ENCODE results near the gene PRR13.

The PRR13 gene

GRCh38 chr12:53461059-53461458, 19.5 kb downstream of the PRR13 start:
- TF ChIP-seq, protein P1, sequence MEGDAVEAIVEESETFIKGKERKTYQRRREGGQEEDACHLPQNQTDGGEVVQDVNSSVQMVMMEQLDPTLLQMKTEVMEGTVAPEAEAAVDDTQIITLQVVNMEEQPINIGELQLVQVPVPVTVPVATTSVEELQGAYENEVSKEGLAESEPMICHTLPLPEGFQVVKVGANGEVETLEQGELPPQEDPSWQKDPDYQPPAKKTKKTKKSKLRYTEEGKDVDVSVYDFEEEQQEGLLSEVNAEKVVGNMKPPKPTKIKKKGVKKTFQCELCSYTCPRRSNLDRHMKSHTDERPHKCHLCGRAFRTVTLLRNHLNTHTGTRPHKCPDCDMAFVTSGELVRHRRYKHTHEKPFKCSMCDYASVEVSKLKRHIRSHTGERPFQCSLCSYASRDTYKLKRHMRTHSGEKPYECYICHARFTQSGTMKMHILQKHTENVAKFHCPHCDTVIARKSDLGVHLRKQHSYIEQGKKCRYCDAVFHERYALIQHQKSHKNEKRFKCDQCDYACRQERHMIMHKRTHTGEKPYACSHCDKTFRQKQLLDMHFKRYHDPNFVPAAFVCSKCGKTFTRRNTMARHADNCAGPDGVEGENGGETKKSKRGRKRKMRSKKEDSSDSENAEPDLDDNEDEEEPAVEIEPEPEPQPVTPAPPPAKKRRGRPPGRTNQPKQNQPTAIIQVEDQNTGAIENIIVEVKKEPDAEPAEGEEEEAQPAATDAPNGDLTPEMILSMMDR (IDR thresholded peaks at IDR 0.05; ENCODE audit: insufficient read depth, low read depth, low read length, missing control alignments), result no peak
- H3K4me3 ChIP-seq (ENCODE audit: low read length), result no peak overlapping the region
- DNase-seq (ENCODE audit: low read depth), result no peak

DNA sequence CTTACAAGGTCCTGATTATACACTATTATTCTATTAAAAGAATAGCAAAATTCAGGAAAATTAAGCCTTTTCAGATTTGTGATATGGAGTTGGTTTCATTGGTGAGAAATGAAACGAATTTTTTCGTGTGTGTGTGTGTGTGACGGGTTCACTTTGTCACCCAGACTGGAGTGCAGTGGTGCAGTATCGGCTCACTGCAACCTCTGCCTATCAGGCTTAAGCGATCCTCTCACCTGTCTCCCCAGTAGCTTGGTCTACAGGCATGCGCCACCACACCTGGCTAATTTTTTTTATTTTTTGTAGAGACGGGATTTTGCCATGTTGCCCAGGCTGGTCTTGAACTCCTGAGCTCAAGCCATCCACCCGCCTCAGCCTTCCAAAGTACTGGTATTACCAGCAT, 20.1 kb downstream of the PRR13 start:
- no peak for DNase-seq (ENCODE audit: low read depth)
- TF ChIP-seq, protein P1 (IDR thresholded peaks at IDR 0.05; ENCODE audit: insufficient read depth, low read depth, low read length, missing control alignments), result no peak
- H3K4me3 ChIP-seq (ENCODE audit: low read length), result no peak overlapping the region

GRCh38 chr12:53462935-53463334, 21.4 kb downstream of the PRR13 start:
- no peak for DNase-seq (ENCODE audit: low read depth)
- no peak overlapping the region for H3K4me3 ChIP-seq (ENCODE audit: low read length)
- TF ChIP-seq, protein P1 (IDR thresholded peaks at IDR 0.05; ENCODE audit: insufficient read depth, low read depth, low read length, missing control alignments), result no peak

DNA sequence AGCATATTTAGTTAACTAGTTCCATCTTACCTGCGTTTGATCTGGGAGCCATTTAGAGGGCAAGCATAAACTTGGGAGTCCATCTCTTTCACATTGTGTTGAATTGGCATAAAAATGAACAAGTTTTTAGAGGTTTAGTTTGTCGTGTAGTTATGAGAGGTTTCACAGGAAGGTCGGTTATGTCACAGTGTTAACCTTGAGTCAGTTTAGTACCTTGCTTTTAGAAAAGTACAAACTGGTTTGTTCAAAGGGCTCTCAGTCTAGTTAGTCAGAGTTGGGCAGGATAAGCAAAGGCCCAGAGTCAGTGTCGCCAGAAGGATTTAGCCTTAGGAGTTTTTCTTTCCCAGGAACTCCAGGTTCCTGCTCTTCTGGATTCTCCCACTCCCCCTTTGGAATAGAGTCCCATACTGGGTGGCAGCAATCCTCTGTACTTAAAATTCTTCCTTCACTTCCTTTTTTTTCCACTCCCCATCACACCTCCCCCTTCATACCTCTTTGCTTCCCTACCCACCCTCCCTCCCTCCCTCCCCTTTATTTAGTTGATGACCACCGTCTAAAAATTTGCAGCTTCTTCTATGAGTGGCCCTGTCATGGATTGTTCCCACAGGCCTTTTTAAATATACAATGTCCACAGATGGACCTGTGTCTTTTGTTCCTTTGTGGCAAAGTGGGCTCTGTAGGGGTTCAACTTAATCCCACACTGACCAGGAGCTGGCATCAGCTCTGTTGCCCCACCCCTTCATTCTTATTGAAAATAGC, 22.4 kb downstream of the PRR13 start:
- TF ChIP-seq, protein P1 (IDR thresholded peaks at IDR 0.05; ENCODE audit: insufficient read depth, low read depth, low read length, missing control alignments), result no peak
- DNase-seq (ENCODE audit: low read depth), result no peak
- H3K4me3 ChIP-seq (ENCODE audit: low read length), result no peak overlapping the region

- H3K4me3 ChIP-seq (ENCODE audit: low read length), result no peak overlapping the region
- TF ChIP-seq, protein P1 (IDR thresholded peaks at IDR 0.05; ENCODE audit: insufficient read depth, low read depth, low read length, missing control alignments), result no peak
- no peak for DNase-seq (ENCODE audit: low read depth)
These were observed 23.3 kb downstream of the PRR13 start for GRCh38 chr12:53464685-53465418.

- TF ChIP-seq, protein P1 (IDR thresholded peaks at IDR 0.05; ENCODE audit: insufficient read depth, low read depth, low read length, missing control alignments), result no peak
- DNase-seq (ENCODE audit: low read depth), result no peak
- H3K4me3 ChIP-seq (ENCODE audit: low read length), result no peak overlapping the region
These were observed 24.1 kb downstream of the PRR13 start for GRCh38 chr12:53465679-53466078.

Data from epithelial cell of esophagus (primary cell).